ENCODE data around the gene XRN2. TPM values are rescaled to one million over a fixed set of nuclear protein-coding genes. Genes with fewer than 3 reads are reported as not detected.

Gene XRN2
- polyA plus RNA-seq, 3 donors = 53.1 to 111 (median 101) TPM

GRCh38 chr20:21378259-21378658, 75.1 kb downstream of the XRN2 start:
- Mint-ChIP-seq H3K27ac (no peak overlapping the region), H3K36me3 (peaks cover 62 to 84% of the 10 kb centered on the region in 2 donors), H3K4me1 (no peaks in the 10 kb centered on the region)

GRCh38 chr20:21380711-21381110, 77.6 kb downstream of the XRN2 start:
- WGBS (ENCODE audit: insufficient coverage) = no CpG with 5 or more reads among the region's 2 CpGs
- Mint-ChIP-seq H3K9me3 (no peaks in the 10 kb centered on the region), H3K4me3 (no peak overlapping the region), H3K27ac (no peak overlapping the region), H3K36me3 (peaks cover 70 to 87% of the 10 kb centered on the region in 2 donors), H3K27me3 (ENCODE audit: low read depth in 3 of 3) (no peaks in the 10 kb centered on the region), H3K4me1 (no peaks in the 10 kb centered on the region)
- H3K9ac ChIP-seq (ENCODE audit: insufficient read depth, low read length, poor library complexity, severe bottlenecking) = no peak overlapping the region
- peaks cover 74% of the 10 kb centered on the region for H4K20me1 ChIP-seq (ENCODE audit: insufficient read depth, low read length)
- no peaks in the 10 kb centered on the region for H3K9me3 ChIP-seq (replicated peaks in 1 of 2; ENCODE audit: control insufficient read depth in 1 of 2, insufficient read depth in 1 of 2, low read length in 2 of 2)
- intact Hi-C loops (cut with micrococcal nuclease) = no loop called here
- no peak overlapping the region for H2AFZ ChIP-seq (ENCODE audit: insufficient read depth, low read depth, low read length, poor library complexity, severe bottlenecking)
- no peak overlapping the region for H3K4me3 ChIP-seq (replicated peaks in 1 of 3; ENCODE audit: low read depth in 2 of 3, low read length in 3 of 3)
- H3K27ac ChIP-seq (ENCODE audit: low read depth in 1 of 2, low read length in 2 of 2) = no peak overlapping the region
- no peak overlapping the region for H3K4me2 ChIP-seq (replicated peaks; ENCODE audit: extremely low read depth, low read length, poor library complexity, severe bottlenecking)
- DNase-seq = no peak
- peaks cover 13% of the 10 kb centered on the region for H3K79me2 ChIP-seq (ENCODE audit: insufficient read depth, low read length)
- H3K27me3 ChIP-seq (ENCODE audit: control insufficient read depth in 2 of 2, insufficient read depth in 2 of 2, low read length in 2 of 2) = no peaks in the 10 kb centered on the region
- no peaks in the 10 kb centered on the region for H3K4me1 ChIP-seq (ENCODE audit: control insufficient read depth in 1 of 2, insufficient read depth in 2 of 2, low read length in 2 of 2)
- H3K36me3 ChIP-seq (replicated peaks in 1 of 2; ENCODE audit: control insufficient read depth in 1 of 2, insufficient read depth in 2 of 2, low read length in 2 of 2) = peaks cover 79 to 98% of the 10 kb centered on the region in 2 donors
- no peak for TF ChIP-seq CTCF (IDR thresholded peaks at IDR 0.05)

More at GRCh38 chr20:21378259-21378658, 75.1 kb downstream of the XRN2 start:
- Mint-ChIP-seq H3K9me3 (no peaks in the 10 kb centered on the region), H3K4me3 (no peak overlapping the region), H3K27me3 (ENCODE audit: low read depth in 3 of 3) (no peaks in the 10 kb centered on the region)
- H3K27ac ChIP-seq (ENCODE audit: low read depth in 1 of 2, low read length in 2 of 2) = no peak overlapping the region
- intact Hi-C loops (cut with micrococcal nuclease) = no loop called here
- H3K79me2 ChIP-seq (ENCODE audit: insufficient read depth, low read length) = peaks cover 17% of the 10 kb centered on the region
- H3K4me3 ChIP-seq (replicated peaks in 1 of 3; ENCODE audit: low read depth in 2 of 3, low read length in 3 of 3) = no peak overlapping the region
- no peaks in the 10 kb centered on the region for H3K27me3 ChIP-seq (ENCODE audit: control insufficient read depth in 2 of 2, insufficient read depth in 2 of 2, low read length in 2 of 2)
- H3K36me3 ChIP-seq (replicated peaks in 1 of 2; ENCODE audit: control insufficient read depth in 1 of 2, insufficient read depth in 2 of 2, low read length in 2 of 2) = peaks cover 66 to 80% of the 10 kb centered on the region in 2 donors
- H4K20me1 ChIP-seq (ENCODE audit: insufficient read depth, low read length) = peaks cover 88% of the 10 kb centered on the region
- 100% methylated on average over 3 of the region's 5 CpGs for WGBS (ENCODE audit: insufficient coverage)
- H3K4me2 ChIP-seq (replicated peaks; ENCODE audit: extremely low read depth, low read length, poor library complexity, severe bottlenecking) = no peak overlapping the region
- no peaks in the 10 kb centered on the region for H3K9me3 ChIP-seq (replicated peaks in 1 of 2; ENCODE audit: control insufficient read depth in 1 of 2, insufficient read depth in 1 of 2, low read length in 2 of 2)
- no peak overlapping the region for H3K9ac ChIP-seq (ENCODE audit: insufficient read depth, low read length, poor library complexity, severe bottlenecking)
- no peak overlapping the region for H2AFZ ChIP-seq (ENCODE audit: insufficient read depth, low read depth, low read length, poor library complexity, severe bottlenecking)
- no peaks in the 10 kb centered on the region for H3K4me1 ChIP-seq (ENCODE audit: control insufficient read depth in 1 of 2, insufficient read depth in 2 of 2, low read length in 2 of 2)
- no peak for DNase-seq
- TF ChIP-seq CTCF (IDR thresholded peaks at IDR 0.05) = no peak

All from CD14-positive monocyte (primary cell).